GM18505 (cell line): ENCODE measurements around the gene CHIA.

ENCODE experiments used
- ATAC-seq: cut with Tn5 transposase; IDR thresholded peaks from one replicate; pipeline ENCODE4 v1.9.1; 2021; ENCODE audit not compliant: unreplicated experiment
- POLR2A ChIP-seq: IDR thresholded peaks from 4 replicates; pipeline ENCODE4 v1.6.1; 2011; ENCODE audit warnings: borderline replicate concordance; ENCODE audit not compliant: insufficient read depth, insufficient read length; ENCODE audit errors: extremely low read depth

Gene CHIA

DNA sequence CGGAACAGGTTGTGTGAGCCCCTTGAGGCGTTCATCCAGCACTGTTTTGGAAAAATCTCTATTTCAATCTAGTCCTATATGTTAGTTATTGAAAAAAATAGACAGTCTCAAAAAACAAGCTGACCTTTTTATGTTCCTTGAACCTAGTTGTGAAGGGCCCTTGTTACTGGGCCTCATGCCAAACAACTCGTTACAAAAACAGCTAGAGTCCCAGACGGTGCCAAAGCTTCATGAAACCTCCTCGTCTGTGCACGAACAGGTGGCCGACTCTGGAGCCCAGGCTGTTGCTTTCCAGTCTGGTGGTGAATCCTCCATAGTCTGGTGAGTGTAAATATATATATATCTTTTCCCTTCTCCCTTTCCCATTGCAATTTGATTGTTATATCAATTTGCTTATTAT, at the start of gene CHIA:
Gene CHIA (plus strand): TSS at position 222 of the 400 bp plus-strand sequence. CDS start 19,617 bp downstream, outside the sequence.
- no peak for ATAC-seq
- no peak for TF ChIP-seq POLR2A

DNA sequence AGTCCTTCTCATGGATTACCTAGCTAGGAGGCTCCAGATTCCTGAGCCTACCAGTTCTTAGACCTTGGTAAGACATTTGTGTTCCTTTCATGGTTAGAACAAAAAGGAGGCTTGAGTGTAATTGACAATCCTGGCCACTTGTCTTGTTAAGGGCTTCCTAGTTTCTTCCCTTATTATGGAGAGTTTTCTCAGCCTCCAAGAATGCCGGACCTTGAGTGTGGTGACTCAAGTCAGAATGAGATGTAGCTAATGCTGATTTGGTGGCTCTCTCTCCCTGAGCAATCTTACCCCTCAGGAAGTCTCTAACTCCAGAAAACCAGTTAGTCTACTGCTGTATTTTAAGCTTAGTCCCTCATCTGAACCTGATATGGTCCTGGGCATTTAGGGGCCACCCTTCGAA, 48.9 kb upstream of the CHIA start:
- no peak for TF ChIP-seq POLR2A
- no peak for ATAC-seq

DNA sequence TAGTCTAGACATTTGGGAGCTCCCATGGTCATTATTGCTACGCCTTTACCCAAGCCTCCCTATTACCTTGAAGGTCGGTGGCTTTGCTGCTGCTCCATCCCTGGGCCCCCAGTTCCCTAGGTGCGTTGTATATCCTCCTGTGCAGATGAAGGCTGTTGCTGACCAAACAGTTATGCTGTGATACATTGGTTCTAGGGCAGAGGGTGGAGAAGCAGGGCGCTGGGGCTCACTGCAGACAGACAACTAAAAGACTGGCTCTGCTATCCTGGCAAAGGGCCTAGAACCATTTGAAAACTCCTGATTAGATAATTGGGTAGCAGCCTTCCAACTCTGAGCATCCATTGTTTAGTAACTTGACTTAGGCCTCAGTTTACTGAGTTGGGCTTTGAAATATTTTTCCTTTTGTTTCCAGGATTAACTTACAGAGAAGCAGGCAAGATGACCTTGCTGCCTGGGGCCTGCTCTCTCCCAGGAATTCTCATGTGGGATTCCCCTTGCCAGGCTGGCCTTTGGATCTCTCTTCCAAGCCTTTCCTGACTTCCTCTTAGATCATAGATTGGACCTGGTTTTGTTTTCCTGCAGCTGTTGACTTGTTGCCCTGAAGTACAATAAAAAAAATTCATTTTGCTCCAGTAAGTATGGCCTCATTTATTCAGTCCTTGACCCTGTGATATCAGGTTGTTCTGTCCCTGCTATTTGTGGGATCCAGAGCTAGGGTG, 47.7 kb upstream of the CHIA start:
- no peak for TF ChIP-seq POLR2A
- ATAC-seq = no peak

GRCh38 chr1:111247125-111247838, 43.4 kb upstream of the CHIA start:
- TF ChIP-seq POLR2A = no peak
- ATAC-seq = no peak

- ATAC-seq = no peak
- no peak for TF ChIP-seq POLR2A
These were observed 40.7 kb upstream of the CHIA start for GRCh38 chr1:111249960-111250359.

DNA sequence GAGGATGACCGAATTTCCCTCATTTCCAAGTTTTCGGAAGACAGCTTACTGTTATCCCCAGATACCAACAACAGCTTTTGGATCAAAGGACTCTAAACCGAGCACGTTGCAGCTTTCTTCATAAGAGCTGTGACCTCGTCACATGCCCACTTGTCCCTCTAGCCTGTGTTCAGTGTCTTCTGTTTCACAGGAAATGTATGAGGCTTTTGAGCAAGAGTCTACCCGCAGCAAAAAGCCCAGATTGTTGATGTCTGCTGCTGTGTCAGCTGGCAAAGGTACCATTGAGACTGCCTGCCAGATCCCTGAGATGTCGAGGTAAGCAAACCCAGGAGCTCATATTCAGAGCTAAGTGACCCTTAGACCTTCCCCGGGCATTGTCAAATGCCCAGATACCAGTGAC, 39.1 kb upstream of the CHIA start:
- no peak for ATAC-seq
- no peak for TF ChIP-seq POLR2A

DNA sequence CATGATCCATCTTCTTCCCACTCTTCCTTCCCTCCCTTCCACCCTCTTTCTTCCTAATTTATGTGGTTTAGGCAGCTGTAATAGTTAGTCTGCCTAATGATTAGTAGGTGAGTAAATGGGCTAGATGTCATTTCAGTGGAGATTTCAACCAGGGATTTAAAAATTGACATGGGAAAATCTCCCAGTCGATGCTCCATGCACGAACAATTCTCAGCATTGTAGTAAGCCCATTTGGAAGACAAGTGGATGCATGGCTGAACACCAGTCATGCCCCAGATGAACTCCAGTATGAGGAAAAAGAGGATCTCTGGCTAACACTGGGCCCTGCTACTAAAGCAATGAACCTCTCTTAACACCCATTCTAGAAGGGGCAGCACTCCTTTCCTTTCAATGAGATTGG, 37.9 kb upstream of the CHIA start:
- no peak for TF ChIP-seq POLR2A
- no peak for ATAC-seq

DNA sequence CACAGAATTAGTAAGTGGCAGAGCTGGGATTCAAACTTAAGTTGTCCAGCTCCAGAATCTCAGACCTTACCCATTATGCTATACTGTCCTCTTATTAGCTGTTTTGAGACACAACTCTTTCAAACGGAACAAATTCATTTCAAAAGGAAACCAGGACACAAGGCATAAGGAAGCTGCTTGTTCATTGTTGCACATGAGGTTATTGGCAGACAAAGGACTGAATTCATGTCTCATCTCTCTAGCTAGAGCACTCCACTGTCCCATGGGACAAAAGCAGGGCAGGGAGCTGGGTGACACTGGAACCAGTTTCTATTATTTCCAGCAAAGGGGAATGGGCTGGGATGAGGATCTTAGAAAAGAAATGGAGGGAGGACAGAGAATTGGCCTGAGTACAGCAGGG, 36.8 kb upstream of the CHIA start:
- no peak for ATAC-seq
- no peak for TF ChIP-seq POLR2A

DNA sequence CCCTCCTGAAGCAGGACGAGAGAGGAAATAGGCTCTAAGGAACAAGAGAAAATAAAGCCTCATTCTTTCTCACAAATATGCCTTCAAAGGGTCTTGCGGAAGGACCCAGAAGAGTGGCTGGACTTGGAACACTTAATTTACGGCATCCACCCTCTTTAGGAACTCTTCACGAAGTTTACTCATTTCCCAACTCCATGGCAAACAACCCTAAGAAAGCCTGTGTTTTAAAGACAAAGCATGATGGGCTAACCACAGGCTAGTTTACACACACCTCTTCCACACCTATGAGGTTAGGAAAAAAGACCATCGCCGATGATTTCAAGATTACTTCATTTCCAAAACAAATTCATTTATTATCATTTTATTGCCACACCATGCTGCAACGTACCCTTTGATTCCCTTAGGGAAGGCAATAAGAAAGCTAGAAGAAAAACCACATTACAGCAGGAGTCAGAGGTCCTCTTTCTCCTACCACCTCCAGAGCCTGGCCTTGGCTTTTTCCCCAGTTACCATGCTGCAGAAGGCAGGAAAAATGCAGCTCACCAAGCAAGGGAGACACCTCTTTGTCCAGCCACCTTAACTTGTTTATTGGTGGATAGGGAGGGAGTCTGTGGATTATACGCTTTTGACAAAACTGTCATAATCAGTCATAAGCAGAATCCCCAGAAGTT, 33.5 kb upstream of the CHIA start:
- no peak for ATAC-seq
- no peak for TF ChIP-seq POLR2A

DNA sequence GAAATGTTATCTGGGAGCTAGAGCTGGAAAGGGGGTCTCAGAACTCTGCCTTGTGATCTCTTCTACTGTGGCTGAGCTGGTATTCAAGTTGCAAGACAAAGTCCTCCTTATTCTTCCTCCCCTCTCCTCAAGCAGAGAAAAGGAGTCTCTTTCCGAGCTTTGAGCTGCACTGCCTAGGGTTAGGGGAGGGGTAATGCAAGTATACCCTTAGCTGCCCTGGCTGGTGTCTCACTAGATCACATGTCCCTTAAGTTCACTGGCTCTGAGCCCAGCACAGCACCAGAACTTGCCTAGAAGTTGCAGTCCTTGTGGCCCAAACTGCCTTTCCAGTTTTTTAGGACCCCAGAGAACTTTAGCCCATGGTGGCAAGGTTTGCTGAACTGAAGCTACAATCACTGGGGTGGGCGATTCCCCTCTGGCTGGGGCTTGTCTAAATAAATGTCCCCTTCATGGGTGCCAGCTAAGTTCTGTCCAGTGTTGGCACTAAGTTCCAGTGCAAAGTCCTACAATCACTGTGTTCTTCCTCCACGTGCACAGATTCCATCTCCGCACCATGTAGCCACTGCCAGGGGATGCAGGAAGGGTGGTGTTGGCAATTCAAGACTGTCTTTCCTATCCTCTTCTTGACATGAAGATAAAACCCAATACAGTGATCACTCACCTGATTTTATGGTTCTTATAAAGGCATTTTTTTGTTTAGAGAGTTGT, 22.7 kb upstream of the CHIA start:
- no peak for TF ChIP-seq POLR2A
- no peak for ATAC-seq

- no peak for ATAC-seq
- no peak for TF ChIP-seq POLR2A
These were observed 20.7 kb upstream of the CHIA start for GRCh38 chr1:111269825-111270406.

GRCh38 chr1:111270771-111271463, 19.7 kb upstream of the CHIA start:
- TF ChIP-seq POLR2A = no peak
- no peak for ATAC-seq
